ENCODE data around the gene NRG2. TPM values are rescaled to one million over a fixed set of nuclear protein-coding genes. Genes with fewer than 3 reads are reported as not detected.

NRG2 gene
- total RNA-seq, 1 experiment from 2014 or later, result 0.23 TPM

DNA sequence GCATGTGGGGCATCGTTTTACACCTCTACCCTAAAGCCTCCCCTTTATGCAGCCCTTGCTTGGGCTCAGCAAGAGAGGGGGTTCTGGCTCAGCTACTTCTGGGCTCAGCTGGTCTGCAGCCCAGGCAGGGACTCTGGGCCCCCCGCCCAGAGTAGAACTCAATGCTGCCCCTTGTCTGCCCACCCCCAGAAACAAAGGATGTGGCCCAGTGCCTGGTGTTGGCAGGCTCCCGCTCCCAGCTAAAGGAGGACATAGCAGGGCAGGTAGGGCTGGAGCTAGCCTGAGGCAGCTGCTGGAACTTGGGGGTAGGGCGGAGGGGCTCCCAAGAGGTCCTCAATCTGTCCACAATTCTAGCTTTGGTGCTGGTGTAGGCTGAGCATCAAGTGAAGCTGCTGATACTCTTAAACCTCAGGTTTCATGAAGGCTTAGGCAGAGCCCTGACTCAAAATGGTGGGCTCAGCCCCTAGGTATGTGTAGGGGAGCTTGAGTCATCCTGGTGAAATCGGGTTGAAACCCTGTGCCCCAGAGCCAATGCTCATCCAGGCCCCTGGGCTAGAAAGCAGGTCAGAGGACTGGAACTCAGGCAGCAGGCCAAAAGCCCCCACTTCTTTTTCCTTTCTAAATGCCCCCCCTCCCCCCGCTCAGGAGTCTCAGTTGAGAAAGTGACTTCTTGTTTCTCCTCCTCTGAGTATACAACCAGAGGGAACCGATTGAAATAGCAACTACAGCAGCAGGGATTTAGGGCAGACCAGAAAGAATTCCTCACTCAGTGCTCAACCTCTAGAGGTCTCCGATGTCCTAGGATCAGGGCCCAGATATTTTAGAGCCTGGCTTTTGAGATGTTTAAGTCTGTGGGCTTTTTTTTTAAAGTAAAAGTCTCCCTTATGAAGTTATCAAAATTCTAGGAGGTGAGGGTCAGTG is 236.1 kb downstream of the NRG2 start:
- POLR2A ChIA-PET, result no interaction called here
- no peak for DNase-seq (ENCODE audit: unreplicated experiment)
- Mint-ChIP-seq H3K4me1 (ENCODE audit: insufficient read depth, unreplicated experiment) (no peaks in the 10 kb centered on the region), H3K27ac (ENCODE audit: low read depth, unreplicated experiment) (no peak overlapping the region), H3K36me3 (ENCODE audit: insufficient read depth, unreplicated experiment) (no peaks in the 10 kb centered on the region), H3K27me3 (ENCODE audit: insufficient read depth, unreplicated experiment) (peaks cover 46% of the 10 kb centered on the region), H3K9me3 (ENCODE audit: unreplicated experiment) (no peaks in the 10 kb centered on the region), H3K4me3 (ENCODE audit: unreplicated experiment) (no peak overlapping the region)
- BruUV-seq (replicated peaks), result no TSS peak
- CTCF ChIA-PET, result interaction anchor here (0.6 to 2.7 kb wide), 6 partner anchors 9 to 162 kb away, joined by 3 to 17 read pairs (median 7); no protein-coding TSS in a partner anchor
- intact Hi-C loops (cut with micrococcal nuclease), result no loop called here
- TF ChIP-seq, protein P1, sequence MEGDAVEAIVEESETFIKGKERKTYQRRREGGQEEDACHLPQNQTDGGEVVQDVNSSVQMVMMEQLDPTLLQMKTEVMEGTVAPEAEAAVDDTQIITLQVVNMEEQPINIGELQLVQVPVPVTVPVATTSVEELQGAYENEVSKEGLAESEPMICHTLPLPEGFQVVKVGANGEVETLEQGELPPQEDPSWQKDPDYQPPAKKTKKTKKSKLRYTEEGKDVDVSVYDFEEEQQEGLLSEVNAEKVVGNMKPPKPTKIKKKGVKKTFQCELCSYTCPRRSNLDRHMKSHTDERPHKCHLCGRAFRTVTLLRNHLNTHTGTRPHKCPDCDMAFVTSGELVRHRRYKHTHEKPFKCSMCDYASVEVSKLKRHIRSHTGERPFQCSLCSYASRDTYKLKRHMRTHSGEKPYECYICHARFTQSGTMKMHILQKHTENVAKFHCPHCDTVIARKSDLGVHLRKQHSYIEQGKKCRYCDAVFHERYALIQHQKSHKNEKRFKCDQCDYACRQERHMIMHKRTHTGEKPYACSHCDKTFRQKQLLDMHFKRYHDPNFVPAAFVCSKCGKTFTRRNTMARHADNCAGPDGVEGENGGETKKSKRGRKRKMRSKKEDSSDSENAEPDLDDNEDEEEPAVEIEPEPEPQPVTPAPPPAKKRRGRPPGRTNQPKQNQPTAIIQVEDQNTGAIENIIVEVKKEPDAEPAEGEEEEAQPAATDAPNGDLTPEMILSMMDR (IDR thresholded peaks at IDR 0.05; ENCODE audit: unreplicated experiment), result no peak

DNA sequence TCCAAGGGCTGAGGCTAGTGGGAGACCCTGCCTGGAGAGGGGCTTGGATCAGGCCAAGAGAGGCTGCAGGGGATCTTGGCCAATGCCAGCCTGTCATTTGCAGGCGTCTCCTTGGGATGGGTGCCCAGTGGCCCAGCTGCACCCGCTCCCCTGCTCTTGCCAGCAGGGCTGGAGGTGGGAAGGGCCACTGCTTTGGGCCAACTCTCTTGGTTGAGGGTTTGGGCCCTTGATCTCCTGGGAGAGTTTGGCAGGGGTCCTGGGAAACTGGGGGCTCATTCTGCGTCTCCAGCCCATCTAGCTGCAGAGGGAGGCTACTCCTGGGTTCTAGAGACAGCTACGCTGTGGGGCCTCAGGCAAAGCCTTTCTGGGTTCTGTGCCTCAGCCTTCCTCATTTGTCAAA is 237.0 kb downstream of the NRG2 start:
- ChIA-PET CTCF (interaction anchor here (1.0 to 2.7 kb wide), 5 partner anchors 8 to 162 kb away, joined by 3 to 17 read pairs (median 9); no protein-coding TSS in a partner anchor), POLR2A (no interaction called here)
- no peak for DNase-seq (ENCODE audit: unreplicated experiment)

DNA sequence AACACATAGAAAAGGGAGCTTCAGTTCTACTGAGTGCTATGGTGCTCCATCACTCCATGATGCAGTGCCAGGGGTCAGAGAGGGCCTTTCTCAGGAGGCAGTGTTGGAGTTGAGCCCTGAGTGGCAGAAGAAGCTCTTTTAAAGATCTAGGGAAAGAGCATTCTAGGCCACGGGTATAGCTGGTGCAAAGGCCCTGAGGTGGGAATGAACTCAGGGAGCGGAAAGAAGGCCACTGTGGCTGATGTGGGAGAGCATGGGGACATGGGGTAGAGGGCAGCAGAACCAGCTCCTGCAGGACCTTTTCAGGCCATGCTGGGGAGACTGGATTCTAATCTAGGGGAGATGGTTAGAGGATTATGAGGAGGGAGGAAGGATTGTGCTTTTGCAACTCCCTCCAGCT is 237.6 kb downstream of the NRG2 start:
- TF ChIP-seq, protein P1 (IDR thresholded peaks at IDR 0.05; ENCODE audit: unreplicated experiment), result no peak
- Mint-ChIP-seq H3K4me1 (ENCODE audit: insufficient read depth, unreplicated experiment) (no peaks in the 10 kb centered on the region), H3K27ac (ENCODE audit: low read depth, unreplicated experiment) (no peak overlapping the region), H3K27me3 (ENCODE audit: insufficient read depth, unreplicated experiment) (peaks cover 46% of the 10 kb centered on the region), H3K36me3 (ENCODE audit: insufficient read depth, unreplicated experiment) (no peaks in the 10 kb centered on the region), H3K9me3 (ENCODE audit: unreplicated experiment) (no peaks in the 10 kb centered on the region), H3K4me3 (ENCODE audit: unreplicated experiment) (no peak overlapping the region)
- ChIA-PET POLR2A (no interaction called here), CTCF (interaction anchor here (0.9 to 2.7 kb wide), 5 partner anchors 18 to 163 kb away, joined by 3 to 17 read pairs (median 9); no protein-coding TSS in a partner anchor)
- no peak for DNase-seq (ENCODE audit: unreplicated experiment)
- intact Hi-C loops (cut with micrococcal nuclease), result no loop called here
- no TSS peak for BruUV-seq (replicated peaks)

More for the DNA sequence above, 237.0 kb downstream of the NRG2 start:
- Mint-ChIP-seq H3K27me3 (ENCODE audit: insufficient read depth, unreplicated experiment) (peaks cover 46% of the 10 kb centered on the region), H3K4me3 (ENCODE audit: unreplicated experiment) (no peak overlapping the region), H3K4me1 (ENCODE audit: insufficient read depth, unreplicated experiment) (no peaks in the 10 kb centered on the region), H3K36me3 (ENCODE audit: insufficient read depth, unreplicated experiment) (no peaks in the 10 kb centered on the region), H3K9me3 (ENCODE audit: unreplicated experiment) (no peaks in the 10 kb centered on the region), H3K27ac (ENCODE audit: low read depth, unreplicated experiment) (no peak overlapping the region)
- TF ChIP-seq, protein P1 (IDR thresholded peaks at IDR 0.05; ENCODE audit: unreplicated experiment), result no peak
- intact Hi-C loops (cut with micrococcal nuclease), result no loop called here
- no TSS peak for BruUV-seq (replicated peaks)

DNA sequence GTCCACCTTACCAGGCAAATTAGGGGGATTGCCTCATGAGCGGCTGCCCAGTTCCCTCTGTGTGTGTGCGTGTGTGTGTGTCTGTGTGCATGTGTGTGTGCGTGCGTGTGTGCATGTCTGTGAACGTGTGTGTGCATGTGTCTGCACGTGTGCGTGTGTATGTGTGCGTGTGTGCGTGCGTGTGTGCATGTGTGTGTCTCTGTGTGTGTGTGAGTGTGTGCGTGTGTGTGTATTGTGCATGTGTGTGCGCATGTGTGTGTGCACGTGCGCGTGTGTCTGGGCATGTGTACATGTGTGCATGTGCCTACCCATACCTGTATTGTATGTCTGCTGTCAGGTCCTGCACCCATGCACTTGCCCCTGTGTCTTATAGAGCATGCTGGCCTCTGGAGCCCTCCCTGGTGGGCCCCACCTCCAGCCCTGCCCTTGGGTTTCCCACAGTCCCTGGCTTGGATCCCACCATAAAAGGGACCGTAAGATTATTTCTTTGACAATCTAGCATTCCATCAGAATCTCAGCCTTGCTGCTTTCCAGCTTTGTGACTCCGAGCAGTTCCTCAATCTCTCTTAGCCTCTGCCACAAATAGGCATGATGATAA is 238.2 kb downstream of the NRG2 start:
- no TSS peak for BruUV-seq (replicated peaks)
- peaks cover 46% of the 10 kb centered on the region for H3K27me3 Mint-ChIP-seq (ENCODE audit: insufficient read depth, unreplicated experiment)
- TF ChIP-seq, protein P1 (IDR thresholded peaks at IDR 0.05; ENCODE audit: unreplicated experiment), result no peak
- intact Hi-C loops (cut with micrococcal nuclease), result no loop called here
- POLR2A ChIA-PET, result no interaction called here
- CTCF ChIA-PET, result interaction anchor here (0.9 to 2.7 kb wide), 5 partner anchors 18 to 164 kb away, joined by 3 to 17 read pairs (median 9); no protein-coding TSS in a partner anchor
- no peak overlapping the region for H3K4me3 Mint-ChIP-seq (ENCODE audit: unreplicated experiment)
- H3K27ac Mint-ChIP-seq (ENCODE audit: low read depth, unreplicated experiment), result no peak overlapping the region
- no peaks in the 10 kb centered on the region for H3K9me3 Mint-ChIP-seq (ENCODE audit: unreplicated experiment)
- H3K36me3 Mint-ChIP-seq (ENCODE audit: insufficient read depth, unreplicated experiment), result no peaks in the 10 kb centered on the region
- DNase-seq (ENCODE audit: unreplicated experiment), result no peak
- H3K4me1 Mint-ChIP-seq (ENCODE audit: insufficient read depth, unreplicated experiment), result no peaks in the 10 kb centered on the region

Measured in MCF 10A (cell line).